CD4-positive, alpha-beta T cell treated with Interleukin-17A for 1 hour (primary cell): ENCODE results near the gene RASA3.
A peak's percentile ranks its signal among the peaks of the same experiment; 100 is the strongest.
"Not testable (repeated sequence)": the region's sequence is repeated elsewhere in the genome, so short reads cannot be mapped to it uniquely, and the experiment has no call there.

Source experiments
- DNase-seq: peaks from one replicate; pipeline ENCODE4 v3.0.0-alpha.2; 2020

RASA3 gene

GRCh38 chr13:114029866-114030625 is 102.4 kb downstream of the RASA3 start:
- no peak for DNase-seq

- DNase-seq, result no peak
Observed at GRCh38 chr13:114027826-114028225, 104.6 kb downstream of the RASA3 start.

GRCh38 chr13:114027046-114027715 is 105.2 kb downstream of the RASA3 start:
- DNase-seq, result no peak

GRCh38 chr13:114026481-114026880 is 105.9 kb downstream of the RASA3 start:
- DNase-seq, result no peak

GRCh38 chr13:114025714-114026431 is 106.5 kb downstream of the RASA3 start:
- DNase-seq, result no peak

GRCh38 chr13:114025405-114025713 is 107.1 kb downstream of the RASA3 start:
- no peak for DNase-seq

GRCh38 chr13:114024603-114025404 is 107.6 kb downstream of the RASA3 start:
- DNase-seq, result no peak

GRCh38 chr13:114023716-114024602 is 108.5 kb downstream of the RASA3 start:
- DNase-seq, result no peak

GRCh38 chr13:114022876-114023275 is 109.5 kb downstream of the RASA3 start:
- DNase-seq, result no peak

- no peak for DNase-seq
Observed at GRCh38 chr13:114022309-114022669, 110.1 kb downstream of the RASA3 start.

GRCh38 chr13:114021464-114022308 is 110.7 kb downstream of the RASA3 start:
- no peak for DNase-seq

- no peak for DNase-seq
Observed at GRCh38 chr13:114020750-114021463, 111.5 kb downstream of the RASA3 start.

GRCh38 chr13:114020134-114020533 is 112.3 kb downstream of the RASA3 start:
- not testable (repeated sequence) for DNase-seq

GRCh38 chr13:114019367-114019766 is 113.1 kb downstream of the RASA3 start:
- peak; percentile 57 for DNase-seq

- no peak for DNase-seq
Observed at GRCh38 chr13:114018461-114019055, 113.9 kb downstream of the RASA3 start.

GRCh38 chr13:114017966-114018365 is 114.5 kb downstream of the RASA3 start:
- no peak for DNase-seq

GRCh38 chr13:114017028-114017630 is 115.3 kb downstream of the RASA3 start:
- DNase-seq, result no peak

GRCh38 chr13:114016321-114017027 is 115.9 kb downstream of the RASA3 start:
- DNase-seq, result no peak

- no peak for DNase-seq
Observed at GRCh38 chr13:114015969-114016295, 116.5 kb downstream of the RASA3 start.
